HG03457 (cell line): Measurements from ENCODE around the gene ZNF764.
"Not testable (repeated sequence)": the region's sequence is repeated elsewhere in the genome, so short reads cannot be mapped to it uniquely, and the experiment has no call there.

Experiments
- ATAC-seq: cut with Tn5 transposase; IDR thresholded peaks from one replicate; pipeline ENCODE4 v1.9.1; 2021; ENCODE audit warnings: moderate number of reproducible peaks; ENCODE audit not compliant: unreplicated experiment

ZNF764 gene

GRCh38 chr16:30557957-30558788, at the start of gene ZNF764:
Gene ZNF764 (minus strand): TSS chr16:30558374. CDS start chr16:30558182, 192 bp downstream.
- peak; percentile 62 for ATAC-seq

GRCh38 chr16:30606004-30606403, 47.8 kb upstream of the ZNF764 start:
- no peak for ATAC-seq

- no peak for ATAC-seq
Measured at GRCh38 chr16:30605158-30605557, 47.0 kb upstream of the ZNF764 start.

- ATAC-seq: no peak
Measured at GRCh38 chr16:30604316-30604947, 46.3 kb upstream of the ZNF764 start.

GRCh38 chr16:30603945-30604315, 45.8 kb upstream of the ZNF764 start:
- no peak for ATAC-seq

GRCh38 chr16:30602616-30603277, 44.6 kb upstream of the ZNF764 start:
- no peak for ATAC-seq

GRCh38 chr16:30601966-30602365, 43.8 kb upstream of the ZNF764 start:
- no peak for ATAC-seq

GRCh38 chr16:30600929-30601328, 42.8 kb upstream of the ZNF764 start:
- no peak for ATAC-seq

- no peak for ATAC-seq
Measured at GRCh38 chr16:30600215-30600614, 42.0 kb upstream of the ZNF764 start.

- no peak for ATAC-seq
Measured at GRCh38 chr16:30592871-30593270, 34.7 kb upstream of the ZNF764 start.

GRCh38 chr16:30590869-30591268, 32.7 kb upstream of the ZNF764 start:
- ATAC-seq: not testable (repeated sequence)

- not testable (repeated sequence) for ATAC-seq
Measured at GRCh38 chr16:30589582-30589981, 31.4 kb upstream of the ZNF764 start.

GRCh38 chr16:30588651-30589050, 30.5 kb upstream of the ZNF764 start:
- ATAC-seq: no peak

- ATAC-seq: peak; percentile 73
Measured at GRCh38 chr16:30585400-30586191, 27.4 kb upstream of the ZNF764 start, which contains the start of gene ZNF785. Gene ZNF785 (minus strand): TSS chr16:30585697. CDS start chr16:30585611, 86 bp downstream.

- peak; percentile 18 for ATAC-seq
Measured at GRCh38 chr16:30585022-30585399, 26.8 kb upstream of the ZNF764 start.

GRCh38 chr16:30582611-30583340, 24.6 kb upstream of the ZNF764 start:
- no peak for ATAC-seq

GRCh38 chr16:30581457-30581856, 23.3 kb upstream of the ZNF764 start:
- ATAC-seq: no peak

GRCh38 chr16:30574678-30575077, 16.5 kb upstream of the ZNF764 start:
- ATAC-seq: no peak

- ATAC-seq: peak; percentile 55
Measured at GRCh38 chr16:30571445-30572322, 13.5 kb upstream of the ZNF764 start, which contains the start of gene ZNF688. Gene ZNF688 (minus strand): TSS chr16:30571714. CDS start chr16:30571629, 85 bp downstream.
